Endothelial cell of umbilical vein (primary cell): ENCODE data around the gene FBXW7. TPM values are rescaled to one million over a fixed set of nuclear protein-coding genes. Genes with fewer than 3 reads are reported as not detected.

Source experiments
- BruUV-seq: library from RNA; stranded (reverse); fragments of 400-500 nt; replicated peaks from 2 replicates; lab custom pipeline; 2021; lab: Mats Ljungman, UMichigan
- CTCF ChIA-PET: fragments of 300-600, 350-600 bp; sonication (Branson Sonifier 250); formaldehyde crosslinking; loops from one replicate; lab custom pipeline; 2021; ENCODE audit warnings: antibody characterized with exemption, inconsistent platforms; lab: Charles Lee
- POLR2A ChIA-PET: fragments of 300-600, 350-600 bp; sonication (Branson Sonifier 250); formaldehyde crosslinking; loops from one replicate; lab custom pipeline; 2021; ENCODE audit warnings: antibody characterized with exemption, inconsistent platforms; lab: Charles Lee
- DNase-seq: peaks from one replicate; pipeline ENCODE4 v3.0.0-alpha.2; 2011; ENCODE audit warnings: low read depth, low spot score
- FAIRE-seq: peaks from 2 replicates; lab custom pipeline; 2011; peaks lifted over from hg19 to GRCh38; lab: Jason Lieb, UNC
- H2AFZ ChIP-seq: 2 replicates; pipeline ENCODE4 v1.6.0; 2012; ENCODE audit warnings: low read depth, low read length, control low read depth, inconsistent platforms
- H3K27ac ChIP-seq: 2 replicates; pipeline ENCODE4 v1.5.1; 2011; ENCODE audit warnings: low read depth, mild to moderate bottlenecking, control low read depth, low read length, moderate library complexity; ENCODE audit not compliant: insufficient read depth
- H3K27me3 ChIP-seq, 2 experiments: 2 replicates each; pipeline versions ENCODE4 v1.6.0 to v1.6.1; 2011; ENCODE audit warnings: low read length in 2 of 2, mixed read lengths in 1 of 2; ENCODE audit not compliant: control insufficient read depth in 2 of 2, insufficient read depth in 2 of 2
- H3K36me3 ChIP-seq, 2 experiments: 2 replicates in 1 of 2; 3 replicates in 1 of 2; pipeline ENCODE4 v1.5.1; 2011; ENCODE audit warnings: low read length in 2 of 2, mild to moderate bottlenecking in 1 of 2, moderate library complexity in 1 of 2; ENCODE audit not compliant: control insufficient read depth in 2 of 2, insufficient read depth in 2 of 2; ENCODE audit errors: extremely low read depth in 1 of 2
- H3K4me1 ChIP-seq: 3 replicates; pipeline ENCODE4 v1.5.1; 2011; ENCODE audit warnings: mild to moderate bottlenecking, low read length; ENCODE audit not compliant: control insufficient read depth, insufficient read depth; ENCODE audit errors: extremely low read depth
- H3K4me2 ChIP-seq: 2 replicates; pipeline ENCODE4 v1.6.1; 2011; ENCODE audit warnings: low read length, control low read depth, mixed read lengths; ENCODE audit not compliant: insufficient read depth
- H3K4me3 ChIP-seq, 3 experiments: fragments of 200-600 bp in 1 of 3; sonication (generic), shearing (Covaris generic) in 1 of 3; replicated peaks in 1 of 3; 2 replicates each; pipeline ENCODE4 v1.5.1; 2011 to 2016; ENCODE audit warnings: control low read depth in 3 of 3, low read length in 3 of 3, mild to moderate bottlenecking in 2 of 3, inconsistent platforms in 1 of 3, low read depth in 1 of 3, moderate library complexity in 1 of 3; ENCODE audit not compliant: insufficient read depth in 1 of 3
- H3K79me2 ChIP-seq: 2 replicates; pipeline ENCODE4 v1.6.0; 2012; ENCODE audit warnings: low read length, inconsistent platforms; ENCODE audit not compliant: control insufficient read depth, insufficient read depth
- H3K9ac ChIP-seq: replicated peaks from 2 replicates; pipeline ENCODE3; 2011; ENCODE audit warnings: low read length, control low read depth; ENCODE audit not compliant: insufficient read depth; ENCODE audit errors: extremely low read depth
- H3K9me1 ChIP-seq: replicated peaks from 3 replicates; pipeline ENCODE4 v1.6.0; 2011; ENCODE audit warnings: mild to moderate bottlenecking, low read length; ENCODE audit not compliant: control insufficient read depth, insufficient read depth; ENCODE audit errors: extremely low read depth
- H3K9me3 ChIP-seq: replicated peaks from 2 replicates; pipeline ENCODE4 v1.5.1; 2012; ENCODE audit warnings: low read length, inconsistent platforms; ENCODE audit not compliant: control insufficient read depth, insufficient read depth
- H4K20me1 ChIP-seq: replicated peaks from 2 replicates; pipeline ENCODE3; 2011; ENCODE audit warnings: mild to moderate bottlenecking, low read length; ENCODE audit not compliant: control insufficient read depth, insufficient read depth; ENCODE audit errors: extremely low read depth
- CTCF ChIP-seq, 2 donors: IDR thresholded peaks; 1 replicate in 1 of 2; 2 replicates in 1 of 2; pipeline ENCODE4 v1.5.1; 2011; ENCODE audit warnings: low read length in 2 of 2, mild to moderate bottlenecking in 2 of 2, moderate library complexity in 2 of 2, control low read depth in 1 of 2, inconsistent platforms in 1 of 2, low read depth in 1 of 2; ENCODE audit not compliant: insufficient read depth in 1 of 2; ENCODE audit errors: extremely low read depth in 1 of 2
- EZH2 ChIP-seq: IDR thresholded peaks from 2 replicates; pipeline ENCODE4 v1.6.1; 2012; ENCODE audit warnings: borderline replicate concordance, low read depth, mild to moderate bottlenecking, moderate library complexity, low read length, inconsistent platforms; ENCODE audit not compliant: severe bottlenecking
- FOS ChIP-seq: IDR thresholded peaks from 2 replicates; pipeline ENCODE4 v1.6.1; 2011; ENCODE audit warnings: mild to moderate bottlenecking, low read length, moderate library complexity, borderline replicate concordance; ENCODE audit not compliant: insufficient read depth
- GATA2 ChIP-seq: IDR thresholded peaks from 2 replicates; pipeline ENCODE4 v1.7.0; 2011; ENCODE audit warnings: low read depth, mild to moderate bottlenecking, moderate library complexity, mixed read lengths, low read length; ENCODE audit not compliant: insufficient read length, insufficient read depth
- JUN ChIP-seq: IDR thresholded peaks from 2 replicates; pipeline ENCODE4 v1.6.1; 2011; ENCODE audit warnings: borderline replicate concordance, low read depth; ENCODE audit not compliant: insufficient read length, insufficient read depth
- MYC ChIP-seq: IDR thresholded peaks from one replicate; pipeline ENCODE4 v1.6.1; 2011; ENCODE audit warnings: mild to moderate bottlenecking, low read depth, low read length
- POLR2A ChIP-seq: IDR thresholded peaks from 2 replicates; pipeline ENCODE4 v1.6.1; 2012; ENCODE audit warnings: low read depth, mild to moderate bottlenecking, control low read depth, low read length
- POLR2AphosphoS5 ChIP-seq: IDR thresholded peaks from 2 replicates; pipeline ENCODE4 v1.6.1; 2012; ENCODE audit warnings: low read depth, mild to moderate bottlenecking, control low read depth, low read length, moderate library complexity; ENCODE audit not compliant: insufficient read depth
- dilution Hi-C: fragments of 300-500 bp; cut with MboI; formaldehyde crosslinking; loops from one replicate; pipeline ENCODE4 v1.15.0; 2019; ENCODE audit warnings: low sequenced_read_pairs; ENCODE audit not compliant: extremely low pct_ligation_motif_present
- intact Hi-C: fragments of 100-400 bp; cut with micrococcal nuclease; formaldehyde crosslinking; loops from one replicate; pipeline ENCODE4 v1.10.0; 2022
- polyA plus RNA-seq, 4 experiments: library from polyadenylated mRNA; depleted of rRNA in 3 of 4; stranded (reverse) in 3 of 4; unstranded in 1 of 4; fragments of >200 nt; gene quantifications; 2 replicates each; pipeline versions ENCODE4 v1.2.1 to v1.2.3, GENCODE V29; 2011 to 2012; ENCODE audit warnings: missing spikeins in 1 of 4
- total RNA-seq: library from RNA; stranded (reverse); gene quantifications from 2 replicates; pipeline ENCODE4 v1.2.3, GENCODE V29; 2021
- TF ChIP-seq, protein P1 (sequence below): IDR thresholded peaks from 2 replicates; pipeline ENCODE4 v1.6.1; 2011; ENCODE audit not compliant: insufficient read depth, insufficient read length

FBXW7 gene
- total and polyA plus RNA-seq, 2 donors (not counting 3 experiments of a cell fraction or from before 2014, with no cell fraction given) = 7.0 to 28.1 TPM

DNA sequence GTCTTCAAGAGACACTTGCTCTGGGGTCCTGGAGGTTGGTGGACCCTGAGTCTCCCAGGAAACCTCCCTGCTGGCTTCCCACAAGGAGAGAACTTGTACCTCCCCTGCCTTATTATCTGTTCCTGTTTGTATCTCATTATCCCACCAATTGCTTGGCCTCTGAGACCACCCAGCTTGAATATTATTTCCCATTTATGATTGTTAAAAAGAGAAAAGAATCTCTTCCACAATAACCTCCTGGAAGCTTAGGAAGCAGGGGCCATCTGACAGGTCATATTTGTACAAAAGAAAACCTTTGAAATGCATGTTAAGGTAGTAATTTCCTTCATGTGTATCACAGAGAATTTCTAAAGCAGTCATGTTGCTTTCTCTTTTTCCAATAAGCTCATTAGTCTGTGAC lies 239.5 kb downstream of the FBXW7 start:
- no peaks in the 10 kb centered on the region for H3K36me3 ChIP-seq
- no peak for DNase-seq
- no peak overlapping the region for H3K4me2 ChIP-seq
- H3K9me3 ChIP-seq = no peaks in the 10 kb centered on the region
- no peak for FAIRE-seq
- TF ChIP-seq POLR2A (no peak), CTCF (IDR thresholded peaks at IDR 0.05; ENCODE audit: extremely low read depth in 1 of 2, insufficient read depth in 1 of 2, low read depth in 1 of 2, low read length in 2 of 2) (no peak), EZH2 (no peak), POLR2AphosphoS5 (no peak)
- H3K9me1 ChIP-seq = no peaks in the 10 kb centered on the region
- H3K4me3 ChIP-seq = no peak overlapping the region
- H2AFZ ChIP-seq = no peak overlapping the region
- peaks cover 0 to 2% of the 10 kb centered on the region in 2 experiments for H3K27me3 ChIP-seq
- no peaks in the 10 kb centered on the region for H3K4me1 ChIP-seq
- no peak overlapping the region for H3K27ac ChIP-seq
- ChIA-PET POLR2A (no interaction called here), CTCF (no interaction called here)
- no peak overlapping the region for H3K9ac ChIP-seq
- no peaks in the 10 kb centered on the region for H3K79me2 ChIP-seq
- BruUV-seq = no TSS peak
- intact Hi-C loops (no loop called here), dilution Hi-C loops (no loop called here)
- H4K20me1 ChIP-seq = no peaks in the 10 kb centered on the region

DNA sequence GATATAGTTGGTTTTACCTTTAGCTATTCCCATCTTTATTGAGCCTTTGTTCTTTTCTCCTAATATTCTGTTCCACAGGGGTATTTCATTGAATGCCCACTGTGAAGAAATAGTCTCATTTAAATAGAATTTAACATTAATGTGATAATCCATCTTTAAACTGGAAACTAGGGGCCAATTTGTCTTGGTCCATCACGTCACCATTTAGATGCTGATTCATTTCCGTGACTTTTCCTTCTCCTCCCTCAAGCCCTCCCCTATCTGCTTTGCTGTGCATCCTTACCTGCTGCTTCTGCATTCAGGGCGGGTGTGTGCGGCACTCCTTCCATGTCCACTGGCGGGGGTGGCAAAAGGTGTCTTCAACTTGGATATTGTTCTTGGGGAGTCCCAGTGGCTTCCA lies 241.1 kb downstream of the FBXW7 start:
- FAIRE-seq = no peak
- H3K9me3 ChIP-seq = no peaks in the 10 kb centered on the region
- H3K27me3 ChIP-seq = peaks cover 0 to 2% of the 10 kb centered on the region in 2 experiments
- H3K9me1 ChIP-seq = no peaks in the 10 kb centered on the region
- H3K36me3 ChIP-seq = no peaks in the 10 kb centered on the region
- no peak overlapping the region for H3K9ac ChIP-seq
- no peak overlapping the region for H3K4me3 ChIP-seq
- H3K4me1 ChIP-seq = no peaks in the 10 kb centered on the region
- no peaks in the 10 kb centered on the region for H3K79me2 ChIP-seq
- H4K20me1 ChIP-seq = no peaks in the 10 kb centered on the region
- TF ChIP-seq GATA2 (no peak), EZH2 (no peak), POLR2AphosphoS5 (no peak), CTCF (IDR thresholded peaks at IDR 0.05; ENCODE audit: extremely low read depth in 1 of 2, insufficient read depth in 1 of 2, low read depth in 1 of 2, low read length in 2 of 2) (no peak), FOS (no peak), JUN (no peak), MYC (no peak), POLR2A (no peak)
- TF ChIP-seq, protein P1, sequence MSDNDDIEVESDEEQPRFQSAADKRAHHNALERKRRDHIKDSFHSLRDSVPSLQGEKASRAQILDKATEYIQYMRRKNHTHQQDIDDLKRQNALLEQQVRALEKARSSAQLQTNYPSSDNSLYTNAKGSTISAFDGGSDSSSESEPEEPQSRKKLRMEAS = no peak
- ChIA-PET POLR2A (no interaction called here), CTCF (interaction anchor here (1.1 to 2.0 kb wide), 2 partner anchors 12 to 20 kb away, joined by 3 to 4 read pairs; no protein-coding TSS in a partner anchor)
- H3K27ac ChIP-seq = no peak overlapping the region
- no TSS peak for BruUV-seq
- intact Hi-C loops = no loop called here
- dilution Hi-C loops = no loop called here
- no peak overlapping the region for H3K4me2 ChIP-seq
- H2AFZ ChIP-seq = no peak overlapping the region
- DNase-seq = no peak
